GM12878 (cell line): ENCODE data around the gene GAK. TPM values are rescaled to one million over a fixed set of nuclear protein-coding genes. Genes with fewer than 3 reads are reported as not detected.

ENCODE experiments used
- ATAC-seq: fragments of 200-7000 bp; cut with Tn5 transposase; 3 replicates; pipeline ENCODE4 v1.9.1; 2020; ENCODE audit warnings: mild to moderate bottlenecking, moderate library complexity
- BruUV-seq: library from RNA; stranded (reverse); fragments of 400-500 nt; replicated peaks from 2 replicates; lab custom pipeline; 2021; lab: Mats Ljungman, UMichigan
- CTCF ChIA-PET: fragments of 300-600 bp; sonication (Branson Sonifier 250); formaldehyde crosslinking; extraction: SDS; loops from one replicate; lab custom pipeline; 2021; ENCODE audit warnings: inconsistent platforms; lab: Yijun Ruan, JAX
- POLR2A ChIA-PET: fragments of 350-600 bp; formaldehyde crosslinking; extraction: SDS; loops from one replicate; lab custom pipeline; 2021; ENCODE audit warnings: inconsistent platforms; lab: Charles Lee
- RAD21 ChIA-PET: fragments of 300-600 bp; sonication (Branson Sonifier 250); formaldehyde crosslinking; loops from one replicate; lab custom pipeline; 2023; ENCODE audit warnings: antibody characterized with exemption; ENCODE audit not compliant: unreplicated experiment; lab: Charles Lee
- SMC1A ChIA-PET: fragments of 300-600 bp; sonication (Branson Sonifier 250); formaldehyde crosslinking; loops from one replicate; lab custom pipeline; 2023; ENCODE audit not compliant: unreplicated experiment, uncharacterized antibody; lab: Charles Lee
- DNase-seq: peaks from one replicate; pipeline ENCODE4 v3.0.0-alpha.2; 2011; ENCODE audit warnings: low read depth, low spot score
- FAIRE-seq: peaks from 3 replicates; lab custom pipeline; 2011; peaks lifted over from hg19 to GRCh38; lab: Jason Lieb, UNC
- H2AFZ ChIP-seq: 2 replicates; pipeline ENCODE4 v1.6.0; 2011; ENCODE audit warnings: low read depth, low read length, control low read depth; ENCODE audit not compliant: control insufficient read depth
- H3K27ac ChIP-seq: 2 replicates; pipeline ENCODE4 v1.5.1; 2011; ENCODE audit warnings: control low read depth; ENCODE audit not compliant: control insufficient read depth, insufficient read depth
- H3K27me3 ChIP-seq, 2 experiments: replicated peaks in 1 of 2; 2 replicates each; pipeline versions ENCODE4 v1.6.0 to v1.6.1; 2011; ENCODE audit warnings: low read length in 1 of 2; ENCODE audit not compliant: control insufficient read depth in 2 of 2, insufficient read depth in 2 of 2
- H3K36me3 ChIP-seq, 2 experiments: 2 replicates each; pipeline ENCODE4 v1.5.1; 2011; ENCODE audit warnings: low read length in 1 of 2; ENCODE audit not compliant: control insufficient read depth in 2 of 2, insufficient read depth in 2 of 2
- H3K4me1 ChIP-seq: 2 replicates; pipeline ENCODE4 v1.6.1; 2011; ENCODE audit warnings: mild to moderate bottlenecking, low read length, moderate library complexity, mixed read lengths; ENCODE audit not compliant: control insufficient read depth, insufficient read depth
- H3K4me2 ChIP-seq: 2 replicates; pipeline ENCODE4 v1.6.0; 2011; ENCODE audit warnings: control low read depth; ENCODE audit not compliant: control insufficient read depth, insufficient read depth
- H3K4me3 ChIP-seq: fragments of 200-600 bp; sonication (generic); 2 replicates; pipeline ENCODE4 v1.5.1; 2016
- H3K79me2 ChIP-seq: 2 replicates; pipeline ENCODE4 v1.6.0; 2011; ENCODE audit warnings: low read length; ENCODE audit not compliant: control insufficient read depth, insufficient read depth
- H3K9ac ChIP-seq: 2 replicates; pipeline ENCODE4 v1.8.0; 2011; ENCODE audit warnings: low read length, control low read depth, mixed read lengths; ENCODE audit not compliant: control insufficient read depth, insufficient read depth
- H3K9me3 ChIP-seq: replicated peaks from 3 replicates; pipeline ENCODE4 v1.5.1; 2011; ENCODE audit warnings: mild to moderate bottlenecking, low read length; ENCODE audit not compliant: control insufficient read depth, insufficient read depth
- H4K20me1 ChIP-seq: 2 replicates; pipeline ENCODE4 v1.6.0; 2011; ENCODE audit not compliant: control insufficient read depth, insufficient read depth
- BACH1 ChIP-seq: fragments of 450-650 bp; IDR thresholded peaks from 2 replicates; pipeline ENCODE4 v1.6.1; 2017; ENCODE audit warnings: mild to moderate bottlenecking, borderline replicate concordance
- BHLHE40 ChIP-seq, 2 experiments: fragments of 450-650 bp in 1 of 2; IDR thresholded peaks; 2 replicates each; pipeline ENCODE4 v1.6.1; 2011 to 2017; ENCODE audit warnings: low read depth in 2 of 2, borderline replicate concordance in 1 of 2, improper control_type of control experiment in 1 of 2, low read length in 1 of 2, mild to moderate bottlenecking in 1 of 2
- BRCA1 ChIP-seq: IDR thresholded peaks from 2 replicates; pipeline ENCODE4 v1.6.1; 2011; ENCODE audit warnings: low read depth, low read length, improper control_type of control experiment
- CHD2 ChIP-seq: IDR thresholded peaks from 2 replicates; pipeline ENCODE4 v1.6.1; 2011; ENCODE audit warnings: low read depth, low read length, improper control_type of control experiment, borderline replicate concordance
- E4F1 ChIP-seq: fragments of 450-650 bp; IDR thresholded peaks from 2 replicates; pipeline ENCODE4 v1.6.1; 2018; ENCODE audit warnings: borderline replicate concordance, mild to moderate bottlenecking; ENCODE audit not compliant: partially characterized antibody
- KAT2A ChIP-seq: conservative IDR thresholded peaks from 2 replicates; pipeline ENCODE4 v1.6.1; 2011; ENCODE audit warnings: low read depth, low read length; ENCODE audit not compliant: control insufficient read depth
- MEF2A ChIP-seq: IDR thresholded peaks from 2 replicates; pipeline ENCODE4 v1.6.1; 2011; ENCODE audit warnings: low read depth, mild to moderate bottlenecking, low read length, moderate library complexity; ENCODE audit not compliant: insufficient read depth
- PBX3 ChIP-seq: IDR thresholded peaks from 2 replicates; pipeline ENCODE4 v1.6.1; 2011; ENCODE audit warnings: mild to moderate bottlenecking, low read depth, low read length, moderate library complexity; ENCODE audit not compliant: insufficient replicate concordance
- RAD51 ChIP-seq: fragments of 450-650 bp; IDR thresholded peaks from 2 replicates; pipeline ENCODE4 v1.6.1; 2016; ENCODE audit warnings: moderate library complexity, mild to moderate bottlenecking, inconsistent platforms
- RELA ChIP-seq: fragments of 450-650 bp; IDR thresholded peaks from 2 replicates; pipeline ENCODE4 v1.8.0; 2014; ENCODE audit warnings: borderline replicate concordance; ENCODE audit not compliant: partially characterized antibody
- SP1 ChIP-seq: IDR thresholded peaks from one replicate; pipeline ENCODE4 v1.6.1; 2011; ENCODE audit warnings: low read depth, low read length
- TAF1 ChIP-seq: IDR thresholded peaks from 2 replicates; pipeline ENCODE4 v1.6.1; 2011; ENCODE audit warnings: mild to moderate bottlenecking, low read depth, low read length, borderline replicate concordance
- WGBS: methylation state at CpG from one replicate; pipeline ENCODE4 v1.1.6; 2016; ENCODE audit warnings: low lambda C conversion rate; ENCODE audit not compliant: insufficient replicate concordance, insufficient coverage; ENCODE audit errors: missing lambda C conversion rate; 5-methylcytosine and 5-hydroxymethylcytosine counted together
- in situ Hi-C: fragments of 300-500 bp; cut with MboI; formaldehyde crosslinking; loops from 9 replicates; pipeline ENCODE4 v1.14.3; 2018; ENCODE audit warnings: mixed read lengths
- intact Hi-C: fragments of 100-400 bp; cut with micrococcal nuclease; formaldehyde crosslinking; loops from one replicate; pipeline ENCODE4 v1.14.2; 2022; ENCODE audit not compliant: unreplicated experiment
- polyA plus RNA-seq, 11 experiments: library from polyadenylated mRNA; depleted of rRNA in 4 of 11; unstranded in 6 of 11; stranded (reverse) in 5 of 11; fragments of >200 nt; fragmentation: Nextera tagmentation in 4 of 11; fragmentation: Illumina TruSeq in 1 of 11; extraction: Ambion mirVana in 4 of 11; extraction: Trizol in 1 of 11; gene quantifications; 1 replicate in 1 of 11; 2 replicates in 10 of 11; pipeline versions ENCODE4 v1.2.1 to v1.2.3, GENCODE V29; 2011 to 2016; ENCODE audit warnings: inconsistent platforms in 2 of 11, missing spikeins in 2 of 11, low read depth in 1 of 11
- total RNA-seq, 4 experiments: library from RNA; depleted of rRNA in 3 of 4; stranded (reverse); fragments of >200 nt in 3 of 4; fragmentation: Illumina TruSeq in 1 of 4; extraction: Trizol in 1 of 4; gene quantifications; 2 replicates each; pipeline versions ENCODE4 v1.2.1 to v1.2.3, GENCODE V29; 2013 to 2021
- TF ChIP-seq, protein P1 (sequence below): IDR thresholded peaks from 2 replicates; pipeline ENCODE4 v1.6.1; 2012; ENCODE audit warnings: low read depth, low read length, improper control_type of control experiment
- TF ChIP-seq, protein P2 (sequence below): fragments of 450-650 bp; IDR thresholded peaks from 2 replicates; pipeline ENCODE4 v1.6.1; 2016; ENCODE audit warnings: mild to moderate bottlenecking

GAK gene
- total and polyA plus RNA-seq, 10 of the 15 experiments (the other 5 are each of a cell fraction or from before 2014, with no cell fraction given), result 0.82 to 127 (median 53.8) TPM

DNA sequence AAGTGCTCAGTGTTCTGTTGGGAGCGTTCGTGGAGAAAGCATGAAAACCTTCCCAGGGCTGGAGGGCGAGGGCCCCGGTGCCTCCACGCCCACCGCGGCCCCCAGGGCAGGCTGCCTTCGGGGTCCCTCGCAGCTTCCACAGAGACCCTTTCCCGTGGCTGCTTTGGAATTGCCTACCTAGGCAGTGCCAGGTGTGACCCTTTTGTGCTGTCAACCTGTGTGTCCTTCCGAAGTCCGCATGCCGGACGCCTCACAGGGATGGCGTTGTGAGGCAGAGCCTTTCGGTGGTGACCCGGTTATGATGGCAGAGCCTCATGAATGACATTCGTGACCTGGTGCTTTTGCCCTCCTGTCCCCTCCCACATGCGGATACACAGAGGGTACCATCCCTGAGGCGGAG is 17.5 kb upstream of the GAK start:
- FAIRE-seq (no peak), ATAC-seq (no peak), DNase-seq (no peak)
- Histone ChIP-seq H3K4me3 (no peak overlapping the region), H3K79me2 (no peaks in the 10 kb centered on the region), H3K4me1 (no peaks in the 10 kb centered on the region), H3K36me3 (no peaks in the 10 kb centered on the region), H2AFZ (no peak overlapping the region), H3K9me3 (no peaks in the 10 kb centered on the region), H3K9ac (no peak overlapping the region), H3K4me2 (no peak overlapping the region), H4K20me1 (no peaks in the 10 kb centered on the region), H3K27ac (no peak overlapping the region), H3K27me3 (no peaks in the 10 kb centered on the region)
- no TSS peak for BruUV-seq
- TF ChIP-seq BHLHE40 (IDR thresholded peaks at IDR 0.05; ENCODE audit: borderline replicate concordance in 1 of 2, low read depth in 2 of 2, low read length in 1 of 2) (no peak), E4F1 (no peak), MEF2A (no peak), PBX3 (no peak), BRCA1 (no peak), BACH1 (no peak), CHD2 (no peak), TAF1 (no peak), KAT2A (no peak), RAD51 (no peak), SP1 (no peak), RELA (no peak)
- TF ChIP-seq, protein P1, sequence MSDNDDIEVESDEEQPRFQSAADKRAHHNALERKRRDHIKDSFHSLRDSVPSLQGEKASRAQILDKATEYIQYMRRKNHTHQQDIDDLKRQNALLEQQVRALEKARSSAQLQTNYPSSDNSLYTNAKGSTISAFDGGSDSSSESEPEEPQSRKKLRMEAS, result no peak
- TF ChIP-seq, protein P2, sequence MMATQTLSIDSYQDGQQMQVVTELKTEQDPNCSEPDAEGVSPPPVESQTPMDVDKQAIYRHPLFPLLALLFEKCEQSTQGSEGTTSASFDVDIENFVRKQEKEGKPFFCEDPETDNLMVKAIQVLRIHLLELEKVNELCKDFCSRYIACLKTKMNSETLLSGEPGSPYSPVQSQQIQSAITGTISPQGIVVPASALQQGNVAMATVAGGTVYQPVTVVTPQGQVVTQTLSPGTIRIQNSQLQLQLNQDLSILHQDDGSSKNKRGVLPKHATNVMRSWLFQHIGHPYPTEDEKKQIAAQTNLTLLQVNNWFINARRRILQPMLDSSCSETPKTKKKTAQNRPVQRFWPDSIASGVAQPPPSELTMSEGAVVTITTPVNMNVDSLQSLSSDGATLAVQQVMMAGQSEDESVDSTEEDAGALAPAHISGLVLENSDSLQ, result no peak
- SMC1A ChIA-PET, result no interaction called here
- POLR2A ChIA-PET, result interaction anchor here (1.5 kb wide), 1 partner anchor 14 kb away, joined by 3 read pairs; no protein-coding TSS in a partner anchor
- 87% methylated on average over 20 of the region's 20 CpGs for WGBS
- in situ Hi-C loops (no loop called here), intact Hi-C loops (no loop called here)
- RAD21 ChIA-PET, result no interaction called here
- CTCF ChIA-PET, result no interaction called here
